Activated CD4-positive, alpha-beta T cell treated with anti-CD3 and anti-CD28 coated beads for 36 hours (primary cell): ENCODE results near the gene ALK. TPM values are rescaled to one million over a fixed set of nuclear protein-coding genes. Genes with fewer than 3 reads are reported as not detected.

Experiments used
- ATAC-seq: fragments of 200-7000 bp; cut with Tn5 transposase; one replicate; pipeline ENCODE4 v1.10.0; 2021; ENCODE audit warnings: mild to moderate bottlenecking, moderate library complexity
- CTCF ChIA-PET: fragments of 350-600 bp; sonication (Branson Sonifier 250); formaldehyde crosslinking; loops from one replicate; lab custom pipeline; 2021; ENCODE audit warnings: antibody characterized with exemption; lab: Charles Lee
- POLR2A ChIA-PET: fragments of 350-600 bp; sonication (Branson Sonifier 250); formaldehyde crosslinking; loops from one replicate; lab custom pipeline; 2021; ENCODE audit warnings: antibody characterized with exemption, inconsistent platforms; lab: Charles Lee
- DNase-seq: peaks from one replicate; pipeline ENCODE4 v3.0.0-alpha.2; 2020
- H3K27ac Mint-ChIP-seq: one replicate; pipeline ENCODE4 v1.8.0; 2021; ENCODE audit warnings: mixed read lengths
- H3K27me3 Mint-ChIP-seq: one replicate; pipeline ENCODE4 v1.8.0; 2021; ENCODE audit warnings: mixed read lengths
- H3K36me3 Mint-ChIP-seq: one replicate; pipeline ENCODE4 v1.8.0; 2021; ENCODE audit warnings: low read depth, mixed read lengths
- H3K4me1 Mint-ChIP-seq: one replicate; pipeline ENCODE4 v1.8.0; 2021; ENCODE audit warnings: mixed read lengths
- H3K4me3 Mint-ChIP-seq: one replicate; pipeline ENCODE4 v1.8.0; 2021; ENCODE audit warnings: mild to moderate bottlenecking, moderate library complexity, mixed read lengths
- H3K9me3 Mint-ChIP-seq: one replicate; pipeline ENCODE4 v1.8.0; 2021; ENCODE audit warnings: low read depth, mixed read lengths
- intact Hi-C, 2 experiments: fragments of 100-400 bp; cut with DNase I in 1 of 2; cut with micrococcal nuclease in 1 of 2; formaldehyde crosslinking; loops; one replicate each; pipeline versions ENCODE4 v1.14.2 to v1.15.1; 2022 to 2024; cut with DNase I, micrococcal nuclease
- total RNA-seq, 2 experiments: library from RNA; stranded (reverse); gene quantifications; one replicate each; pipeline ENCODE4 v1.2.3, GENCODE V29; 2021

Gene ALK
- total RNA-seq, 2 experiments from 2014 or later = not detected

GRCh38 chr2:29643196-29643595 lies 278.2 kb downstream of the ALK start:
- no peak overlapping the region for H3K27ac Mint-ChIP-seq
- H3K36me3 Mint-ChIP-seq = no peaks in the 10 kb centered on the region
- H3K27me3 Mint-ChIP-seq = peaks cover 9% of the 10 kb centered on the region
- intact Hi-C loops = no loop called here
- ATAC-seq (no peak), DNase-seq (no peak)
- ChIA-PET CTCF (no interaction called here), POLR2A (no interaction called here)
- no peak overlapping the region for H3K4me3 Mint-ChIP-seq
- H3K4me1 Mint-ChIP-seq = no peaks in the 10 kb centered on the region
- H3K9me3 Mint-ChIP-seq = no peaks in the 10 kb centered on the region

DNA sequence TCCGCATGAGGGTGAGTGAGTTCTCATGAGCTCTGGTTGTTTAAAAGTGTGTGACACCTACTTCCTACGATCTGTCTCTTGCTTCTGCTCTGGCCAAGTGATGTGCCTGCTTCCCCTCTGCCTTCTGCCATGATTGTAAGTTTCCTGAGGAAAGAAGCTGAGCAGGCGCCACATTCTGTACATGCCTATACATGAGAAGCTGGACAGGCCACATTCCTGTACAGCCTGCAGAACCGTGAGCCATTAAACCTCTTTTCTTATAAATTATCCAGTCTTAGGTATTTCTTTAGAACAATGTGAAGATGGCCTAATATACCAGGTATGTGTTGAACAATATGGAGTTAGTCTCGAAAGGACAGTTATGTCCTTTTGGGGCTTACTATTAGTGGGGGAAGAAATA lies 281.0 kb downstream of the ALK start:
- POLR2A ChIA-PET = no interaction called here
- CTCF ChIA-PET = interaction anchor here (0.6 kb wide), 1 partner anchor 1829 kb away, joined by 3 read pairs; no protein-coding TSS in a partner anchor
- Mint-ChIP-seq H3K4me1 (no peaks in the 10 kb centered on the region), H3K4me3 (no peak overlapping the region), H3K36me3 (no peaks in the 10 kb centered on the region), H3K9me3 (no peaks in the 10 kb centered on the region), H3K27me3 (peaks cover 7% of the 10 kb centered on the region), H3K27ac (no peak overlapping the region)
- intact Hi-C loops = no loop called here
- ATAC-seq (no peak), DNase-seq (no peak)

DNA sequence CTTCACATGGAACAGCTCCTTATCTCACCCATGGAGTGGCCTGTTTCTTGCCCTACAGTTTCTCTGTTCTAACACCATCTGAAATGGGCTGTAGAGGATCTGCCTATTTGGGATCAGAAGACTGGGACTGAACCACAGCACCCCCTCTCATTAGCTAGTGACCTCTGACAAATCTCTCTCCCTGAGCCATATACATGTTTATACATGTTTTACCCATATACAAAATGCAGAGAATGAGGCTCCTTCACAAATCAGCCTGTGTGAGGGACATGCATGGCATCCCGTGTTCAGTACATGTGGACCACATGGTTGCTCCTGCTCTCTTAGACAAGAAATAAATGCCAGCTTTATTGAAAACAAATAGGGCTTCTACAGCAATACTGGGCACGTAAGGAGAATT lies 282.7 kb downstream of the ALK start:
- Mint-ChIP-seq H3K36me3 (no peaks in the 10 kb centered on the region), H3K27me3 (peaks cover 10% of the 10 kb centered on the region), H3K9me3 (no peaks in the 10 kb centered on the region), H3K27ac (no peak overlapping the region), H3K4me1 (no peaks in the 10 kb centered on the region), H3K4me3 (no peak overlapping the region)
- POLR2A ChIA-PET = no interaction called here
- CTCF ChIA-PET = no interaction called here
- intact Hi-C loops = no loop called here
- DNase-seq (no peak), ATAC-seq (no peak)

DNA sequence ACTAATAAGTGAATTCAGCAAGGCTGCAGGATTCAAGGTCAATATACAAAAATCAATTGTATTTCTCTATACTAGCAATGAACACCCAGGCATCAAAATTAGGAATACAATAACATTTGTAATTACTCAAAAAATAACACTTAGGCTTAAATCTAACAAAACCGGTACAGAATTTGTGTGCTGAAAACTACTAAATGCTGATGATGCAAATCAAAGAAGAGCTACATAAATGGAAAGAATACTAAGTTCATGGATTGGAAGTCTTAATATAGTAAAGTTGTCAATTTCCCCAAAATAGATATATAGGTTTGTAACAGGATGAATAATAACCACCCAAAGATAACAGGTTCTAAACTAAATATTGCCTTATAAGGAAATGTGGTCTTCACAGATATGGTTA lies 286.5 kb downstream of the ALK start:
- H3K27me3 Mint-ChIP-seq = peaks cover 24% of the 10 kb centered on the region

GRCh38 chr2:29632018-29632417 lies 289.4 kb downstream of the ALK start:
- H3K27ac Mint-ChIP-seq = no peak overlapping the region
- H3K36me3 Mint-ChIP-seq = no peaks in the 10 kb centered on the region
- H3K4me1 Mint-ChIP-seq = no peaks in the 10 kb centered on the region
- DNase-seq (no peak), ATAC-seq (no peak)
- H3K4me3 Mint-ChIP-seq = no peak overlapping the region
- ChIA-PET CTCF (no interaction called here), POLR2A (no interaction called here)
- H3K27me3 Mint-ChIP-seq = peaks cover 27% of the 10 kb centered on the region
- intact Hi-C loops = no loop called here
- no peaks in the 10 kb centered on the region for H3K9me3 Mint-ChIP-seq

More for the DNA sequence above, 286.5 kb downstream of the ALK start:
- DNase-seq (no peak), ATAC-seq (no peak)
- no peak overlapping the region for H3K4me3 Mint-ChIP-seq
- intact Hi-C loops = no loop called here
- H3K36me3 Mint-ChIP-seq = no peaks in the 10 kb centered on the region
- CTCF ChIA-PET = no interaction called here
- POLR2A ChIA-PET = no interaction called here
- H3K27ac Mint-ChIP-seq = no peak overlapping the region
- no peaks in the 10 kb centered on the region for H3K9me3 Mint-ChIP-seq
- H3K4me1 Mint-ChIP-seq = no peaks in the 10 kb centered on the region

- intact Hi-C loops = no loop called here
Observed at GRCh38 chr2:29629495-29629894, 291.9 kb downstream of the ALK start.

DNA sequence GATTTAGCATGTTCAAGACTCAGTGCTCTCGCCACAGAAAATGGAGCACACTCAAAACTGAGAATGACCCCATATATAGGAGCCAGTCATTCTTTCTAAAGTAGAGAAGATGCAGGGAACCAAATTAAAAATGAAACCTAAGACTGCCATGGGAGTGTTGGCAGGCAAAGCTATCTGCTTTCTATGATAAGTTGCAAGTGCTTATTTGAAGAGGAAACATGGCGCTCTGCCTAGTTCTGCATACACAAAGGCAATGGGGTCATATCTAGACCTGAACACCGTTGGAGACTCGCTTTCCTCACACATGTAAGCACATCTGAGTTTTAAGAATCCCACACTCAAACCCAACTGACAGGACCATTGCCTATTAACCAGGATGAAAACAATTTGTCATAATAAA lies 292.5 kb downstream of the ALK start:
- DNase-seq (no peak), ATAC-seq (no peak)
- Mint-ChIP-seq H3K27me3 (peaks cover 29% of the 10 kb centered on the region), H3K27ac (no peak overlapping the region), H3K36me3 (no peaks in the 10 kb centered on the region), H3K9me3 (no peaks in the 10 kb centered on the region), H3K4me1 (no peaks in the 10 kb centered on the region), H3K4me3 (no peak overlapping the region)
- ChIA-PET POLR2A (no interaction called here), CTCF (no interaction called here)
- intact Hi-C loops = no loop called here

More at GRCh38 chr2:29629495-29629894, 291.9 kb downstream of the ALK start:
- Mint-ChIP-seq H3K36me3 (no peaks in the 10 kb centered on the region), H3K27me3 (peaks cover 26% of the 10 kb centered on the region), H3K4me3 (no peak overlapping the region), H3K4me1 (no peaks in the 10 kb centered on the region), H3K27ac (no peak overlapping the region), H3K9me3 (no peaks in the 10 kb centered on the region)
- no peak for ATAC-seq
- no peak for DNase-seq
- POLR2A ChIA-PET = no interaction called here
- CTCF ChIA-PET = no interaction called here

GRCh38 chr2:29628108-29628745 lies 293.2 kb downstream of the ALK start:
- Mint-ChIP-seq H3K27ac (no peak overlapping the region), H3K36me3 (no peaks in the 10 kb centered on the region), H3K4me3 (no peak overlapping the region), H3K27me3 (peaks cover 27% of the 10 kb centered on the region), H3K4me1 (no peaks in the 10 kb centered on the region), H3K9me3 (no peaks in the 10 kb centered on the region)
- intact Hi-C loops = no loop called here
- POLR2A ChIA-PET = no interaction called here
- no peak for ATAC-seq
- CTCF ChIA-PET = no interaction called here
- no peak for DNase-seq

GRCh38 chr2:29627279-29627711 lies 294.1 kb downstream of the ALK start:
- Mint-ChIP-seq H3K27ac (no peak overlapping the region), H3K27me3 (peaks cover 21% of the 10 kb centered on the region), H3K36me3 (no peaks in the 10 kb centered on the region), H3K9me3 (no peaks in the 10 kb centered on the region), H3K4me1 (no peaks in the 10 kb centered on the region), H3K4me3 (no peak overlapping the region)
- DNase-seq = no peak
- CTCF ChIA-PET = no interaction called here
- intact Hi-C loops = no loop called here
- POLR2A ChIA-PET = no interaction called here
- no peak for ATAC-seq

DNA sequence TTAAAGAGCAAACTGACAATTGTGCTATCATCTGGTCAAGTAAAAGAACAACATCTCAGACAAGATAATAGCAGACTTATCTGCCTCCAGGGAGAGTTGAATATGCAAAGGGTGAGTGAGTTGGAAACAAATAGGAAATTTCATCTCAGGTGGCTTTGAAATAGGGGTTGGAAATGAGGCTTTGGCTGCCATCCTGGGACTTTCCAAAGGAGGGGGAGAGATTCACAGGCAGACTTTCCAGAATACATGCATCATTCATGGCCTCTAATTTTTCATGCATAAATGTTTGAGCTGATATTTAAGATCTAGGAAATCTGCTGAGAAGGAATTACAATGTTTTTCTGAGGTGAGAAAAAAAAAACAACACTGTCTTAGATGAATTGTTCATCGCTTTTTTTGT lies 300.5 kb downstream of the ALK start:
- no peak overlapping the region for H3K27ac Mint-ChIP-seq
- ATAC-seq = no peak
- CTCF ChIA-PET = no interaction called here
- no peak overlapping the region for H3K4me3 Mint-ChIP-seq
- H3K9me3 Mint-ChIP-seq = no peaks in the 10 kb centered on the region
- no peak for DNase-seq
- H3K36me3 Mint-ChIP-seq = no peaks in the 10 kb centered on the region
- intact Hi-C loops = no loop called here
- H3K4me1 Mint-ChIP-seq = no peaks in the 10 kb centered on the region
- POLR2A ChIA-PET = no interaction called here
- peaks cover 13% of the 10 kb centered on the region for H3K27me3 Mint-ChIP-seq

- H3K27me3 Mint-ChIP-seq = peaks cover 18% of the 10 kb centered on the region
- no peak for DNase-seq
- no peak overlapping the region for H3K27ac Mint-ChIP-seq
- ATAC-seq = no peak
- ChIA-PET POLR2A (interaction anchor here (0.6 kb wide), 1 partner anchor 301 kb away, joined by 4 read pairs; no protein-coding TSS in a partner anchor), CTCF (no interaction called here)
- no peak overlapping the region for H3K4me3 Mint-ChIP-seq
- no peaks in the 10 kb centered on the region for H3K36me3 Mint-ChIP-seq
- intact Hi-C loops = no loop called here
- H3K9me3 Mint-ChIP-seq = no peaks in the 10 kb centered on the region
- H3K4me1 Mint-ChIP-seq = no peaks in the 10 kb centered on the region
Observed at GRCh38 chr2:29619689-29620088, 301.7 kb downstream of the ALK start.

DNA sequence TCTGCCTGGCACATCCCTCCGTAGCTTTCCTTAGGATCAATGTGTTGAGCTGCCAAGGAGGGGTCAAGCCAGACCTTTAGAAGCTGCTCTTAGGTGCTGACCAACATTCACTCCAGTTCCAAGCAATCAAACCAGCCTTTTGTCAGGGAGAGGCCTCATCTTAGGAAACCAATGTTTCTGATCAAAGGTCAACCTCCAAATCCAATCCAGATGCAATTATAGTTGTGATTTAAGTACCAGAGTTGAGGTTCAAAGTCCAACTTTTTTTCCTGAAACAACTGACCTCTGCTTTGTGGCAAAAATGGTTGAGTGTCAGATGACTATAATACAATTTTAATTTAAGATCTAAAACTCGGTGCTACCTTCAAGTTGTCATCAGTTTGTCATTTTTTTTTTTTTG lies 303.4 kb downstream of the ALK start:
- CTCF ChIA-PET = no interaction called here

More for the DNA sequence above, 303.4 kb downstream of the ALK start:
- no peaks in the 10 kb centered on the region for H3K9me3 Mint-ChIP-seq
- no peaks in the 10 kb centered on the region for H3K4me1 Mint-ChIP-seq
- POLR2A ChIA-PET = no interaction called here
- no peak for ATAC-seq
- H3K36me3 Mint-ChIP-seq = no peaks in the 10 kb centered on the region
- no peak overlapping the region for H3K4me3 Mint-ChIP-seq
- H3K27me3 Mint-ChIP-seq = peaks cover 17% of the 10 kb centered on the region
- H3K27ac Mint-ChIP-seq = no peak overlapping the region
- no peak for DNase-seq
- intact Hi-C loops = no loop called here
